ENCODE results near the gene SOX14. TPM values are rescaled to one million over a fixed set of nuclear protein-coding genes. Genes with fewer than 3 reads are reported as not detected.

Gene SOX14
- total and polyA plus RNA-seq, 2 experiments from 2014 or later, result 0.39 TPM; not detected in 1

DNA sequence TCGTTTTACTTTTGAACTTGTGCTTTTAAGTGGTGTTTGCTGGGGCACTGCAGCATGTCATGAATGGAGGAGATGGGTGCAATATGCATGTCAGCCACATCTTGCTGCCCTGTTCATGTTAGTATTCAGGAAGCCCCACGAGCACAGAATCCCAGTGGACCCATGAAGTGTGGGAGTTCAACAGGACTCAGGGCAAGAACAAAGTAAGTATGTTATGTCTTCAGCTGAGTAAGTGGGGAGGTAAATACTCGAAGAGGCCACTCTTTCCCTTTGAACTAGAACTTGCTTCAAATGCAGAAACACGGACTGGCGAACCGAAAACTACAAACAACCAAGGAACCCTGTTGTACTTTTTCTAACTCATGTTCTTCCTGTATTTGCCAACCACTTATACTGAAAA, 23.4 kb downstream of the SOX14 start:
- no peak overlapping the region for H2AFZ ChIP-seq
- H3K27me3 ChIP-seq (ENCODE audit: insufficient read depth), result peaks cover 4% of the 10 kb centered on the region
- no peaks in the 10 kb centered on the region for H4K20me1 ChIP-seq (replicated peaks; ENCODE audit: insufficient read depth)
- Mint-ChIP-seq H3K27ac (no peak overlapping the region), H3K27me3 (ENCODE audit: insufficient read depth, low read depth, poor library complexity) (peaks cover 4% of the 10 kb centered on the region), H3K9me3 (no peaks in the 10 kb centered on the region), H3K4me3 (no peak overlapping the region), H3K36me3 (ENCODE audit: low read depth) (no peaks in the 10 kb centered on the region), H3K4me1 (peaks cover 7% of the 10 kb centered on the region; the same call in 1 of the 3 replicates)
- no peak for TF ChIP-seq POLR2AphosphoS5 (IDR thresholded peaks at IDR 0.05; ENCODE audit: low read depth)
- TF ChIP-seq, protein P1, sequence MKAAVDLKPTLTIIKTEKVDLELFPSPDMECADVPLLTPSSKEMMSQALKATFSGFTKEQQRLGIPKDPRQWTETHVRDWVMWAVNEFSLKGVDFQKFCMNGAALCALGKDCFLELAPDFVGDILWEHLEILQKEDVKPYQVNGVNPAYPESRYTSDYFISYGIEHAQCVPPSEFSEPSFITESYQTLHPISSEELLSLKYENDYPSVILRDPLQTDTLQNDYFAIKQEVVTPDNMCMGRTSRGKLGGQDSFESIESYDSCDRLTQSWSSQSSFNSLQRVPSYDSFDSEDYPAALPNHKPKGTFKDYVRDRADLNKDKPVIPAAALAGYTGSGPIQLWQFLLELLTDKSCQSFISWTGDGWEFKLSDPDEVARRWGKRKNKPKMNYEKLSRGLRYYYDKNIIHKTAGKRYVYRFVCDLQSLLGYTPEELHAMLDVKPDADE (IDR thresholded peaks at IDR 0.05), result no peak
- TF ChIP-seq ZNF331 (CRISPR knock-in tag; IDR thresholded peaks at IDR 0.05; ENCODE audit: low read depth), result no peak
- TF ChIP-seq NANOG (IDR thresholded peaks at IDR 0.05; ENCODE audit: borderline replicate concordance), result no peak
- TF ChIP-seq, protein P2, sequence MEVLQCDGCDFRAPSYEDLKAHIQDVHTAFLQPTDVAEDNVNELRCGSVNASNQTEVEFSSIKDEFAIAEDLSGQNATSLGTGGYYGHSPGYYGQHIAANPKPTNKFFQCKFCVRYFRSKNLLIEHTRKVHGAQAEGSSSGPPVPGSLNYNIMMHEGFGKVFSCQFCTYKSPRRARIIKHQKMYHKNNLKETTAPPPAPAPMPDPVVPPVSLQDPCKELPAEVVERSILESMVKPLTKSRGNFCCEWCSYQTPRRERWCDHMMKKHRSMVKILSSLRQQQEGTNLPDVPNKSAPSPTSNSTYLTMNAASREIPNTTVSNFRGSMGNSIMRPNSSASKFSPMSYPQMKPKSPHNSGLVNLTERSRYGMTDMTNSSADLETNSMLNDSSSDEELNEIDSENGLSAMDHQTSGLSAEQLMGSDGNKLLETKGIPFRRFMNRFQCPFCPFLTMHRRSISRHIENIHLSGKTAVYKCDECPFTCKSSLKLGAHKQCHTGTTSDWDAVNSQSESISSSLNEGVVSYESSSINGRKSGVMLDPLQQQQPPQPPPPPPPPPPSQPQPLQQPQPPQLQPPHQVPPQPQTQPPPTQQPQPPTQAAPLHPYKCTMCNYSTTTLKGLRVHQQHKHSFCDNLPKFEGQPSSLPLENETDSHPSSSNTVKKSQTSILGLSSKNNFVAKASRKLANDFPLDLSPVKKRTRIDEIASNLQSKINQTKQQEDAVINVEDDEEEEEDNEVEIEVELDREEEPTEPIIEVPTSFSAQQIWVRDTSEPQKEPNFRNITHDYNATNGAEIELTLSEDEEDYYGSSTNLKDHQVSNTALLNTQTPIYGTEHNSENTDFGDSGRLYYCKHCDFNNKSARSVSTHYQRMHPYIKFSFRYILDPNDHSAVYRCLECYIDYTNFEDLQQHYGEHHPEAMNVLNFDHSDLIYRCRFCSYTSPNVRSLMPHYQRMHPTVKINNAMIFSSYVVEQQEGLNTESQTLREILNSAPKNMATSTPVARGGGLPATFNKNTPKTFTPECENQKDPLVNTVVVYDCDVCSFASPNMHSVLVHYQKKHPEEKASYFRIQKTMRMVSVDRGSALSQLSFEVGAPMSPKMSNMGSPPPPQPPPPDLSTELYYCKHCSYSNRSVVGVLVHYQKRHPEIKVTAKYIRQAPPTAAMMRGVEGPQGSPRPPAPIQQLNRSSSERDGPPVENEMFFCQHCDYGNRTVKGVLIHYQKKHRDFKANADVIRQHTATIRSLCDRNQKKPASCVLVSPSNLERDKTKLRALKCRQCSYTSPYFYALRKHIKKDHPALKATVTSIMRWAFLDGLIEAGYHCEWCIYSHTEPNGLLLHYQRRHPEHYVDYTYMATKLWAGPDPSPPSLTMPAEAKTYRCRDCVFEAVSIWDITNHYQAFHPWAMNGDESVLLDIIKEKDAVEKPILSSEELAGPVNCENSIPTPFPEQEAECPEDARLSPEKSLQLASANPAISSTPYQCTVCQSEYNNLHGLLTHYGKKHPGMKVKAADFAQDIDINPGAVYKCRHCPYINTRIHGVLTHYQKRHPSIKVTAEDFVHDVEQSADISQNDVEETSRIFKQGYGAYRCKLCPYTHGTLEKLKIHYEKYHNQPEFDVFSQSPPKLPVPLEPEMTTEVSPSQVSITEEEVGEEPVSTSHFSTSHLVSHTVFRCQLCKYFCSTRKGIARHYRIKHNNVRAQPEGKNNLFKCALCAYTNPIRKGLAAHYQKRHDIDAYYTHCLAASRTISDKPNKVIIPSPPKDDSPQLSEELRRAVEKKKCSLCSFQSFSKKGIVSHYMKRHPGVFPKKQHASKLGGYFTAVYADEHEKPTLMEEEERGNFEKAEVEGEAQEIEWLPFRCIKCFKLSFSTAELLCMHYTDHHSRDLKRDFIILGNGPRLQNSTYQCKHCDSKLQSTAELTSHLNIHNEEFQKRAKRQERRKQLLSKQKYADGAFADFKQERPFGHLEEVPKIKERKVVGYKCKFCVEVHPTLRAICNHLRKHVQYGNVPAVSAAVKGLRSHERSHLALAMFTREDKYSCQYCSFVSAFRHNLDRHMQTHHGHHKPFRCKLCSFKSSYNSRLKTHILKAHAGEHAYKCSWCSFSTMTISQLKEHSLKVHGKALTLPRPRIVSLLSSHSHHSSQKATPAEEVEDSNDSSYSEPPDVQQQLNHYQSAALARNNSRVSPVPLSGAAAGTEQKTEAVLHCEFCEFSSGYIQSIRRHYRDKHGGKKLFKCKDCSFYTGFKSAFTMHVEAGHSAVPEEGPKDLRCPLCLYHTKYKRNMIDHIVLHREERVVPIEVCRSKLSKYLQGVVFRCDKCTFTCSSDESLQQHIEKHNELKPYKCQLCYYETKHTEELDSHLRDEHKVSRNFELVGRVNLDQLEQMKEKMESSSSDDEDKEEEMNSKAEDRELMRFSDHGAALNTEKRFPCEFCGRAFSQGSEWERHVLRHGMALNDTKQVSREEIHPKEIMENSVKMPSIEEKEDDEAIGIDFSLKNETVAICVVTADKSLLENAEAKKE (CRISPR knock-in tag; IDR thresholded peaks at IDR 0.05), result no peak
- no peaks in the 10 kb centered on the region for H3K36me3 ChIP-seq (ENCODE audit: insufficient read depth)
- no peak overlapping the region for H3K4me2 ChIP-seq
- DNase-seq (ENCODE audit: low spot score) (no peak), ATAC-seq (no peak)
- H3K9me2 ChIP-seq (ENCODE audit: insufficient read depth), result no peaks in the 10 kb centered on the region
- no peaks in the 10 kb centered on the region for H3F3A ChIP-seq (replicated peaks; ENCODE audit: low read depth)
- no peaks in the 10 kb centered on the region for H3K4me1 ChIP-seq (ENCODE audit: insufficient read depth)
- no peak overlapping the region for H3K27ac ChIP-seq (ENCODE audit: low read depth)
- no peaks in the 10 kb centered on the region for H3K79me2 ChIP-seq (replicated peaks; ENCODE audit: insufficient read depth)
- H3K4me3 ChIP-seq, result no peak overlapping the region

DNA sequence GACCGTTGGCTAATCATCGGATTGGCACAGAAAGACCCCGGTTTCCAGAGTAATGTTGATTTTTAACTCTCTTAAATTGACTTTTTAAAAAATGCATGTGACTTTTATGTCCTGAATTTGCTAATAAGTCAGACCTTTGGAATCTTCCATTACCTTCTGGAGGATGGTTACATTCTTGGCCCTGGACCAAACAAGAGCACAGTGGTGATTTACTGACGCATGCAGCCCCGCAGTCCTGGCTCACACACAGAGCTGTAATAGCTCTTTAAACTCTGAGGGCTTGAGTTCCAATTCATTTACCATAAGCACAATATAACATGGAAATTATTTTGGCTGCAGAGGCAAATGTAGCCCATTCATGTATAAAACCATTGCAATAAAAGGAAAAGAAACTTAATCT, 25.1 kb downstream of the SOX14 start:
- Histone ChIP-seq H3K9me2 (ENCODE audit: insufficient read depth) (no peaks in the 10 kb centered on the region), H2AFZ (no peak overlapping the region), H3K4me2 (no peak overlapping the region), H3K79me2 (replicated peaks; ENCODE audit: insufficient read depth) (no peaks in the 10 kb centered on the region), H3K27me3 (ENCODE audit: insufficient read depth) (no peaks in the 10 kb centered on the region; the same call in none of the 2 replicates), H3K4me3 (no peak overlapping the region), H4K20me1 (replicated peaks; ENCODE audit: insufficient read depth) (no peaks in the 10 kb centered on the region), H3F3A (replicated peaks; ENCODE audit: low read depth) (no peaks in the 10 kb centered on the region), H3K36me3 (ENCODE audit: insufficient read depth) (no peaks in the 10 kb centered on the region), H3K4me1 (ENCODE audit: insufficient read depth) (peaks cover 6% of the 10 kb centered on the region; the same call in 1 of the 2 replicates), H3K27ac (ENCODE audit: low read depth) (no peak overlapping the region)
- peaks cover 14% of the 10 kb centered on the region for H3K4me1 Mint-ChIP-seq
- no peak overlapping the region for H3K27ac Mint-ChIP-seq
- H3K9me3 Mint-ChIP-seq, result peaks cover 4% of the 10 kb centered on the region; the same call in 1 of the 3 replicates
- ATAC-seq, result no peak
- H3K36me3 Mint-ChIP-seq (ENCODE audit: low read depth), result peaks cover 3% of the 10 kb centered on the region; the same call in 1 of the 3 replicates
- DNase-seq (ENCODE audit: low spot score), result no peak
- H3K27me3 Mint-ChIP-seq (ENCODE audit: insufficient read depth, low read depth, poor library complexity), result peaks cover 2% of the 10 kb centered on the region
- H3K4me3 Mint-ChIP-seq, result no peak overlapping the region
- TF ChIP-seq, protein P1 (IDR thresholded peaks at IDR 0.05), result no peak
- TF ChIP-seq ZNF114 (CRISPR knock-in tag; IDR thresholded peaks at IDR 0.05), result no peak
- TF ChIP-seq, protein P3, sequence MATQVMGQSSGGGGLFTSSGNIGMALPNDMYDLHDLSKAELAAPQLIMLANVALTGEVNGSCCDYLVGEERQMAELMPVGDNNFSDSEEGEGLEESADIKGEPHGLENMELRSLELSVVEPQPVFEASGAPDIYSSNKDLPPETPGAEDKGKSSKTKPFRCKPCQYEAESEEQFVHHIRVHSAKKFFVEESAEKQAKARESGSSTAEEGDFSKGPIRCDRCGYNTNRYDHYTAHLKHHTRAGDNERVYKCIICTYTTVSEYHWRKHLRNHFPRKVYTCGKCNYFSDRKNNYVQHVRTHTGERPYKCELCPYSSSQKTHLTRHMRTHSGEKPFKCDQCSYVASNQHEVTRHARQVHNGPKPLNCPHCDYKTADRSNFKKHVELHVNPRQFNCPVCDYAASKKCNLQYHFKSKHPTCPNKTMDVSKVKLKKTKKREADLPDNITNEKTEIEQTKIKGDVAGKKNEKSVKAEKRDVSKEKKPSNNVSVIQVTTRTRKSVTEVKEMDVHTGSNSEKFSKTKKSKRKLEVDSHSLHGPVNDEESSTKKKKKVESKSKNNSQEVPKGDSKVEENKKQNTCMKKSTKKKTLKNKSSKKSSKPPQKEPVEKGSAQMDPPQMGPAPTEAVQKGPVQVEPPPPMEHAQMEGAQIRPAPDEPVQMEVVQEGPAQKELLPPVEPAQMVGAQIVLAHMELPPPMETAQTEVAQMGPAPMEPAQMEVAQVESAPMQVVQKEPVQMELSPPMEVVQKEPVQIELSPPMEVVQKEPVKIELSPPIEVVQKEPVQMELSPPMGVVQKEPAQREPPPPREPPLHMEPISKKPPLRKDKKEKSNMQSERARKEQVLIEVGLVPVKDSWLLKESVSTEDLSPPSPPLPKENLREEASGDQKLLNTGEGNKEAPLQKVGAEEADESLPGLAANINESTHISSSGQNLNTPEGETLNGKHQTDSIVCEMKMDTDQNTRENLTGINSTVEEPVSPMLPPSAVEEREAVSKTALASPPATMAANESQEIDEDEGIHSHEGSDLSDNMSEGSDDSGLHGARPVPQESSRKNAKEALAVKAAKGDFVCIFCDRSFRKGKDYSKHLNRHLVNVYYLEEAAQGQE (IDR thresholded peaks at IDR 0.05; ENCODE audit: unreplicated experiment), result no peak

All from GM23338 (cell line).